ENCODE results near the gene PNMA8A. TPM values are rescaled to one million over a fixed set of nuclear protein-coding genes. Genes with fewer than 3 reads are reported as not detected.
A peak's percentile ranks its signal among the peaks of the same experiment; 100 is the strongest.

The PNMA8A gene
- total RNA-seq, 2 experiments from 2014 or later = not detected

DNA sequence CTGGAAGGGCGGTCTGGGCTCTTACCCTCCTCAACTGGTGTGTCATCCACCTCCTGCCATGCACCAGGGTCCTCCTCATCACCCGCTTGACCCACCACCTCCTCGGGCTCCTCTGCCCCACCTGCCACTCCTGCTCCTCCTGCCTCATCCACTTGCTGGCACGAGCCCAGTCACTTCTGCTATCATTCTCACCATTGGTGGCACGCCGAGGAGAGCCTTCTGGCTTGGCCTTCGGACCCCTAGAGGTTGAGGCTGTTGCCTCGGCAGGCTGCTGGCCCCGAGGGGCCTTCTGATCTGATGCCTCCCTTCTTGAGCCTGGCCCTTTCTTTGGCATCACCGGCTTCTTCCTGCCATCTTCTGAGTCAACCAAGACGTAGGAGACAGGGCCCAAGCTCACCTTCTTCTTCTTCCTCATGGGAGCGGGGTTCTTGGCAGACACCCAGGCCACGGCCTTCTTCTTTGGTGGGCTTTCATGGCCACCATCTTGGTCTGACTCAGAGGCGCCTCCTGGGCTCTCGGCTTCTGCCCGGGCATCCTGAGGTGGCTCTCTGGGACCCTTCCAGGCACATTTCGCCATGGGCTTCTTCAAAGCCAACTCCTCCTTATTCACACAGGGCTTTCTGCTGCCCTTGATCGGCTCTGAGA, 1.7 kb downstream of the PNMA8A start:
- Histone ChIP-seq H2AFZ (ENCODE audit: low read length) (no peak overlapping the region), H3K9me2 (ENCODE audit: insufficient read depth, low read length) (no peaks in the 10 kb centered on the region), H3K9me3 (ENCODE audit: low read length) (no peaks in the 10 kb centered on the region), H3K4me3 (ENCODE audit: low read depth, low read length, poor library complexity, severe bottlenecking) (no peak overlapping the region), H4K20me1 (ENCODE audit: insufficient read depth, low read length) (no peaks in the 10 kb centered on the region), H3K4me1 (ENCODE audit: insufficient read depth, low read length, poor library complexity, severe bottlenecking) (peaks cover 36% of the 10 kb centered on the region), H3K79me2 (ENCODE audit: insufficient read depth, low read depth, low read length) (no peaks in the 10 kb centered on the region), H3K4me2 (ENCODE audit: low read length) (no peak overlapping the region), H3K27ac (ENCODE audit: low read depth, low read length, poor library complexity, severe bottlenecking) (no peak overlapping the region), H3K36me3 (ENCODE audit: insufficient read depth, low read length) (no peaks in the 10 kb centered on the region)
- BruUV-seq (replicated peaks) = no TSS peak
- TF ChIP-seq, protein P1, sequence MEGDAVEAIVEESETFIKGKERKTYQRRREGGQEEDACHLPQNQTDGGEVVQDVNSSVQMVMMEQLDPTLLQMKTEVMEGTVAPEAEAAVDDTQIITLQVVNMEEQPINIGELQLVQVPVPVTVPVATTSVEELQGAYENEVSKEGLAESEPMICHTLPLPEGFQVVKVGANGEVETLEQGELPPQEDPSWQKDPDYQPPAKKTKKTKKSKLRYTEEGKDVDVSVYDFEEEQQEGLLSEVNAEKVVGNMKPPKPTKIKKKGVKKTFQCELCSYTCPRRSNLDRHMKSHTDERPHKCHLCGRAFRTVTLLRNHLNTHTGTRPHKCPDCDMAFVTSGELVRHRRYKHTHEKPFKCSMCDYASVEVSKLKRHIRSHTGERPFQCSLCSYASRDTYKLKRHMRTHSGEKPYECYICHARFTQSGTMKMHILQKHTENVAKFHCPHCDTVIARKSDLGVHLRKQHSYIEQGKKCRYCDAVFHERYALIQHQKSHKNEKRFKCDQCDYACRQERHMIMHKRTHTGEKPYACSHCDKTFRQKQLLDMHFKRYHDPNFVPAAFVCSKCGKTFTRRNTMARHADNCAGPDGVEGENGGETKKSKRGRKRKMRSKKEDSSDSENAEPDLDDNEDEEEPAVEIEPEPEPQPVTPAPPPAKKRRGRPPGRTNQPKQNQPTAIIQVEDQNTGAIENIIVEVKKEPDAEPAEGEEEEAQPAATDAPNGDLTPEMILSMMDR (conservative IDR thresholded peaks at IDR 0.05; ENCODE audit: low read length) = no peak
- TF ChIP-seq EZH2phosphoT487 (IDR thresholded peaks at IDR 0.05; ENCODE audit: borderline replicate concordance, low read depth, low read length) = no peak
- ChIA-PET CTCF (ENCODE audit: unreplicated experiment) (no interaction called here), POLR2A (no interaction called here)
- intact Hi-C loops (cut with micrococcal nuclease; ENCODE audit: unreplicated experiment) = no loop called here
- DNase-seq (ENCODE audit: low spot score) = no peak

DNA sequence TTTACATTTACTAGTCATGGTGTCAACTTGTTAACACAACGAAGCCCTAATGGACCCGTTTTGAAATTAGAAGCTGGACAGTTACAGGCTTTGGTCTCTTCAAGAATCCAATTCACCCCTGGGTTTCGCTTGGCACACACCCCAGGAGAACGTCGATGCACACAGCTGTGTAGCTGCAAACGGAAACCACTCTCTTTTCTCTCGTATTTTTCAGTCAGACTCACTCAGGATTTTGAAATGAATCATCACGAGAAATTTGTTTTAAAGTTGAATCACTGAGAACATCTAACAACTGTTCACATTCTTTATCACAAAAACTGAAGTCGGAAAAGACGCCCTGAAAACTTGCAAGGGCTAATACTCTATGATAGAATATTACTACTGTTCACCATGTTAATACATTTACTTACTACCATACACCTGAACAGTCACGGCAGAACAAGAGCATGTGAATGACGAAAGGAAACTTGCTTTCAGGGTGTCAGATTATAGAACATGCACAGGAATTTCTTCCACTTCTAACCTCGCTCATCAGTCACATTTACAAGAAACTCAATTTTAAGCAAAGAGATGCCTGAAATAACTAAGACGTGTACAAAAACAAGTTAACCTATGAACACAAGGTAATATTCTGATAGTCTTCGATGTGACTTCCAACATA, 4.7 kb downstream of the PNMA8A start:
- TF ChIP-seq, protein P1 (conservative IDR thresholded peaks at IDR 0.05; ENCODE audit: low read length) = no peak
- TF ChIP-seq EZH2phosphoT487 (IDR thresholded peaks at IDR 0.05; ENCODE audit: borderline replicate concordance, low read depth, low read length) = no peak
- no TSS peak for BruUV-seq (replicated peaks)
- Histone ChIP-seq H3K9me3 (ENCODE audit: low read length) (no peaks in the 10 kb centered on the region), H3K9me2 (ENCODE audit: insufficient read depth, low read length) (no peaks in the 10 kb centered on the region), H2AFZ (ENCODE audit: low read length) (peak overlapping the region; percentile 86; the same call in 1 of the 2 replicates), H3K36me3 (ENCODE audit: insufficient read depth, low read length) (no peaks in the 10 kb centered on the region), H3K27ac (ENCODE audit: low read depth, low read length, poor library complexity, severe bottlenecking) (peak overlapping the region; percentile 74), H4K20me1 (ENCODE audit: insufficient read depth, low read length) (no peaks in the 10 kb centered on the region), H3K79me2 (ENCODE audit: insufficient read depth, low read depth, low read length) (no peaks in the 10 kb centered on the region), H3K4me2 (ENCODE audit: low read length) (peak overlapping the region; percentile 73), H3K4me1 (ENCODE audit: insufficient read depth, low read length, poor library complexity, severe bottlenecking) (peaks cover 40% of the 10 kb centered on the region), H3K4me3 (ENCODE audit: low read depth, low read length, poor library complexity, severe bottlenecking) (peak overlapping the region; percentile 51)
- ChIA-PET POLR2A (interaction anchor here (1.5 kb wide), 1 partner anchor 23 kb away, joined by 10 read pairs; no protein-coding TSS in a partner anchor), CTCF (ENCODE audit: unreplicated experiment) (no interaction called here)
- DNase-seq (ENCODE audit: low spot score) = peak; percentile 75
- intact Hi-C loops (cut with micrococcal nuclease; ENCODE audit: unreplicated experiment) = no loop called here

DNA sequence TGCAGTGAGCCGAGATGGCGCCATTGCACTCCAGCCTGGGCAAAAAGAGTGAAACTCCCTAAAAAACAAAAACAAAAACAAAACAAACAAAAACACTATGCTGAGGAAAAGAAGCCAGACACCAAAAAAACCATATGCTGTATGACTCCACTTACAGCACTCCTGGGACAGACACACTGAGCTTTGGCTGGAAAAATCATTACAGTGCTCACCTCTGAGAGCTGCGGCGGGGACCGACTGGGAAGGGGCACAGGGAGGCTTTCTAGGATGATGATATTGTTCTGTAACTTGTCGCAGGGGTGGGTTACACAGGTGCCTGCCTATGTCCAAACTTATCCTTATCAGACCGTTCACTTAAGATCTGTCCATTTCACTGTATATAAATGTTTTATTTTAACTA, 7.8 kb downstream of the PNMA8A start:
- H3K9me3 ChIP-seq (ENCODE audit: low read length) = no peaks in the 10 kb centered on the region
- no peak overlapping the region for H3K4me3 ChIP-seq (ENCODE audit: low read depth, low read length, poor library complexity, severe bottlenecking)
- peaks cover 71% of the 10 kb centered on the region for H3K4me1 ChIP-seq (ENCODE audit: insufficient read depth, low read length, poor library complexity, severe bottlenecking)
- TF ChIP-seq, protein P1 (conservative IDR thresholded peaks at IDR 0.05; ENCODE audit: low read length) = no peak
- TF ChIP-seq EZH2phosphoT487 (IDR thresholded peaks at IDR 0.05; ENCODE audit: borderline replicate concordance, low read depth, low read length) = no peak
- no peak overlapping the region for H2AFZ ChIP-seq (ENCODE audit: low read length)
- POLR2A ChIA-PET = interaction anchor here (0.6 kb wide), 1 partner anchor 42 kb away, joined by 3 read pairs; no protein-coding TSS in a partner anchor
- H3K27ac ChIP-seq (ENCODE audit: low read depth, low read length, poor library complexity, severe bottlenecking) = no peak overlapping the region
- CTCF ChIA-PET (ENCODE audit: unreplicated experiment) = no interaction called here
- DNase-seq (ENCODE audit: low spot score) = no peak
- BruUV-seq (replicated peaks) = no TSS peak
- intact Hi-C loops (cut with micrococcal nuclease; ENCODE audit: unreplicated experiment) = no loop called here
- H3K79me2 ChIP-seq (ENCODE audit: insufficient read depth, low read depth, low read length) = no peaks in the 10 kb centered on the region
- no peak overlapping the region for H3K4me2 ChIP-seq (ENCODE audit: low read length)
- no peaks in the 10 kb centered on the region for H3K9me2 ChIP-seq (ENCODE audit: insufficient read depth, low read length)
- no peaks in the 10 kb centered on the region for H3K36me3 ChIP-seq (ENCODE audit: insufficient read depth, low read length)
- H4K20me1 ChIP-seq (ENCODE audit: insufficient read depth, low read length) = no peaks in the 10 kb centered on the region
